ENCODE data around the gene SCFD2.

The SCFD2 gene

DNA sequence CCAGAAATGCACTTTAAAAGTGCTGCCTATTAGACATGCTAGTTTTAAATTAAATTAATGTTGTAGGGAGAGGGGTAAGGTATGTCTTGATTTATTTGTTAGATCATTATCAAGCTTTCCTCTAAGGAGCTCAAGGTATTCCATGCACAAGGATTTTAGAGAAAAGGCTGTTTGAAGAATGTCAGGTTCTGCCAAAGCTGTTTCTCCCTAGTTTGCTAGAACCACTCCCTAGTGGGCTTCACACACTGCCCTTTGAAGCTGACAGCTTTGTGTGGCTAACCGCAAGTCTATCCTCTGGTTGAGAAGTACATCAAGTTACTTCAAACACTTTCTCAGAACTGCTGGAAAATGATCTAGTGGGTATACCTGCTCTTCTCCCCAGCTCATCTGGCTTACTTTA, 471.4 kb downstream of the SCFD2 start:
- DNase-seq (ENCODE audit: low read depth in 1 of 2, low spot score in 1 of 2) = no peak

GRCh38 chr4:52892880-52893279, 473.0 kb downstream of the SCFD2 start:
- DNase-seq (ENCODE audit: low read depth in 1 of 2, low spot score in 1 of 2) = no peak

GRCh38 chr4:52891743-52892142, 474.1 kb downstream of the SCFD2 start:
- no peak for DNase-seq (ENCODE audit: low read depth in 1 of 2, low spot score in 1 of 2)

GRCh38 chr4:52890521-52890791, 475.4 kb downstream of the SCFD2 start:
- DNase-seq (ENCODE audit: low read depth in 1 of 2, low spot score in 1 of 2) = no peak

DNA sequence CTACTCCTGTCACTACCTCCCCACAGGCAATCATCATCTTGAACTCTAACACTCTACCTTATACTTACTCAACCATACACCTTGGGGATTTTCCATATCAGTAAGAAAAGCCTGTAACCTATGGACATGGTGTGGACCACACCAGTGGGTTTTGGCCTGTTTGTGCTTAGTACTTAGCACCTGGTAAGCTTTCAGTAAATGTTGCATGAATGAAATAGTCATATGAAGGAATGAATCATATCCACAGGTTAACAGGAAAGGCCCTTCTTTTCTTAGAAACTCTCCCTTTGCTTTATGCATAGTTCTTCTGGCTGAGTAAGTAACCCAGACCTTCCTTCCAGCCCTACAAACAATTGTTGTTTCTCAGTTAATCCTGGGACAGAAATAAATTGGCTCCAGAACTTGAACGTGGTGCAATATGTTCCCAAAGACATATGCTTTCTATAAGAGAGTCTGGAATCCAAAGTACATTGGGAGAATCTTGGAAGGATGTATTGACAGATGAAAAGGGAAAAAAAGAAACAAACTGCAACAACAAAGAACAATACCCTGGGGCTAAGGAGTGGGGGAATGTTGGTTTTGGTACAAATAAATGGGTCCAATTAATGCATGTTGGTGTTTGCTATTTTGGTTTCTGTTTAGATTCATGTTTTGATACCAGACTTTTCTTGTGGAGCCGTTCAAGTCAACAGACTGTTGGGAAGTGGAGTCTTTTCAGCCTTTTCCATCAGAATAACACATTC, 475.9 kb downstream of the SCFD2 start:
- DNase-seq (ENCODE audit: low read depth in 1 of 2, low spot score in 1 of 2) = no peak

- no peak for DNase-seq (ENCODE audit: low read depth in 1 of 2, low spot score in 1 of 2)
Measured at GRCh38 chr4:52889354-52889753, 476.5 kb downstream of the SCFD2 start.

DNA sequence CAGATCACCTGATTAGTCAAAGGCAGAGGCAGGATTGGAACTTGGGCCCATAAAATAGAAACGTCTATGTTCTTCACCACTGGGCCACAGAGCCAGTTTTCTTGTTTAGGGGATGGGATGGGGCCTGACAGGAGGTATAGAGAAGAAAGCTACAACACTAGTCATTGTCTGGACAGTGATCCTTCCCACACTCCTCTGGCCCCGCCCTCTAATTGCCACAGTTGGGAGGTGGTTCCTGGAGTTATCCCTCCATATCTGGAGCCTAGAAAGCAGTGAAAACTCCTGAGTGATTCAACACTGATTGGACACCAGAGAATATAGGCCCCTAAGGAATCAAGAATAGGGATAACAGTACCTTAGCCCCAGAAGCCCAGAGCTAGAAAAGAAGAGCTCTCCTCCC, 480.9 kb downstream of the SCFD2 start:
- DNase-seq (ENCODE audit: low read depth in 1 of 2, low spot score in 1 of 2) = no peak

- no peak for DNase-seq (ENCODE audit: low read depth in 1 of 2, low spot score in 1 of 2)
Measured at GRCh38 chr4:52883707-52884669, 481.9 kb downstream of the SCFD2 start.

DNA sequence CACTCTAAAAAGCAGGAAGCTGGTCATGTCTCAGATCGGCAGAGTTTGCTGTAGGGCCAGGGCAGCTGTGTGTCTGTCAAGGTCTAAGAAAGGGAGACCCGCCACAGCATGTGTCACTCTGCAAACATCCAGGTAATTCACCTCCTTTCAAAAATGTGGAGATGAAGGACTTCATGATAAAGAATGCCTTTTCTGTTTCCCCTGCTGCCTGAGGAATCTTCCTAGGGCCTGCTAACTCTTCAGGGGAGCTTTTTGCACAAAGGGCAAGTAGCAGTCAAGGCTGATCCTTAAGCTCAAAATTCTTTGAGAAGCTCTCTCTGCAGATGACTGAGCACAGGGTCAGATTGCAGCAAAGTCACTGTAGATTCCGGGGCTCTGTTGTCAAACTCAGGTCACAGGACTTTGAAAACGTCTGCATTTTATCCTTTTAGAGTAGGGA, 482.7 kb downstream of the SCFD2 start:
- no peak for DNase-seq (ENCODE audit: low read depth in 1 of 2, low spot score in 1 of 2)

DNA sequence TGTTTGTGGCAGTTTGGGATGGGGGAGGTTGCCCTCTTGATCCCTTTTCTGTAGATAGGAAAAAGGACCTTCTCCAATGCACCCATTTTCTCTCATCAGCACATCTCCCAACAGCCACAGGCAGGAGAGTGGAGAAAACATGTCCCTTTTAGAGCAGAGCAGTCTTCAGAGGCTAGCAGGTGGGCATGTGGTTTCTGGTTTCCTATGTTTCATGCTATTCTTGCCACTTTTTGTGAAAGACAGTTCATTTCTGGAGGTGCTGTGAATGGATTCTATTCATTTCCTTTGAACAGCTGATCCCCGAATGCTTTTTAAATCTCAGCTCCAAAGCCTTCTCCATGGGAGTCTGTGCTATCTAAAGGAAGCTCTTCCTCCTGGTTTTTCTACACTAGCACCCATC, 484.9 kb downstream of the SCFD2 start:
- no peak for DNase-seq (ENCODE audit: low read depth in 1 of 2, low spot score in 1 of 2)

DNA sequence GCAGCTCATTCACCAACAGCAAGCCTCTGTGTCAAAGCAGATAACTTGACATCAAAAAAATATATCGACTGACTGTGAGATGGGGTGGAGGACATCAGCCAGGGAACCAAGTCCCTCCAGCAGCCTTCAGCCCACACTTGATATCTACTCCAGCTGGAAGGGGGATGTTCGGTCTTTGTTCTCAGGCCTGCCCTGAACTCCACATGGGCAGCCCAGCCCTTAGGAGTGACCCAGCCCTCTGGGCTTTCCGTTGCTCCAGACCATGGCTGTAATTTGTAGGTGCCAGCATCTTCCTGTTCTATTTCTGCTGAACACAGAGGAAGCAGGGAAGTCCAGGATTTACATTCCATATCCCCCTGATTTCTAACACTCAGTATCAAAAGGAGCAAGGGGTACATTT, 486.4 kb downstream of the SCFD2 start:
- no peak for DNase-seq (ENCODE audit: low read depth in 1 of 2, low spot score in 1 of 2)

GRCh38 chr4:52877694-52878093, 488.2 kb downstream of the SCFD2 start:
- DNase-seq (ENCODE audit: low read depth in 1 of 2, low spot score in 1 of 2) = no peak

DNA sequence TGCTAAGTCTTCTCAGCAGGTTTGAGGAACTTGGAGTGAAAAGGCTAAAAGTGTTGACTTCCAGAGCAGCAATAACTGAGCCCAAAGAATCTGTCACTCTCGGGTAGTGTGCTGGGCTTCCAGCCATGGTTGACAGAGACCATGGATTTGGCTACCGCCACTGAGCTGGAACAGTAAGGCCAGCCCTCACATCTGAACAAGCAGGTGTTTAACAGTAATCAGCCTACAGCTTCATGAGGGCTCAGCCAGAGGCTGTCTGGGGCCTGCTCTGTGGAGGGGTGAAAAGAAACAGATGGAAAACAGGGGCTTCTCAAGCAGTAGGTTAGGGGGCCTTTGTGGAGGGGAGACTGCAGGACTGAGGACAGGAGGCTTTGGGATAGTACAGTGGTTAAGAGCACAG, 488.8 kb downstream of the SCFD2 start:
- DNase-seq (ENCODE audit: low read depth in 1 of 2, low spot score in 1 of 2) = no peak

DNA sequence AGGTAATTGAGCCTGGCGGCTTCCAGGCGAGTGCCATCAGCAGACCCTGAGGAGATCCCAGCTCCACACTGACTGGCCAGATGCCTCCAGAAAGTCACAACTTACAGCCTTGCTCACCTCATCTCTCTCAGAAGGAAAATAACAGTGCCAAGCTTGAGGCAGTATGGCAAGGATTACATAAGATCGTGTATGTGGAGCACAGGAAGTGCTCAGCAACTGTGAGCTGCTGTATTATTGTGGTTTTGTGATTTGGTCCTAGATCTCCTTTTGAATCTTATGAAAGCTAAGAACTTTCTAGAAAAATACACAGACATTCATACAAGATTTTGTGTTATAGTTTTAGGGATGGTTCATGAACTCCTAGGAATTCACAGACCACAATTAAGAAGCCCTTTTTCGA, 489.8 kb downstream of the SCFD2 start:
- DNase-seq (ENCODE audit: low read depth in 1 of 2, low spot score in 1 of 2) = no peak

DNA sequence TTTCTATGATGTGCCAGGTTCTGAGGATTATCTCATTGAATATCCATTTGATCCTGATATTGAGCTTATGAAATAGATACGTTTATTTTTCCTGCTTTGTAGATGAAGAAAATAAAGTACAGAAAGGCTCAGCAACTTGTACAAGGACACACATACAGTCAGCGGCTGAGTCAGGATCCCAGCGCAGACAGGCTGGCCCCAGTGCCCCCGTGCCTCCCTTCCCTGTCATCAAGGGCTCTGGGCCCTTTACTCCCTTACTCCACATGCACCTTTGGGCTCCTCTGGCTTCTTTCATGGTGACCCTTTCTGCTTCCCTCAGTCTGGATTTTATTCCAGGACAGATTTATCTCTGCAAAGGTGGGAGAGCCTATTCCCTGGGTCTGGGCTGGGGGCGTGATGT, 490.9 kb downstream of the SCFD2 start:
- DNase-seq (ENCODE audit: low read depth in 1 of 2, low spot score in 1 of 2) = no peak

- DNase-seq (ENCODE audit: low read depth in 1 of 2, low spot score in 1 of 2) = no peak
Measured at GRCh38 chr4:52873861-52874343, 492.0 kb downstream of the SCFD2 start.

- no peak for DNase-seq (ENCODE audit: low read depth in 1 of 2, low spot score in 1 of 2)
Measured at GRCh38 chr4:52873191-52873590, 492.7 kb downstream of the SCFD2 start.

- no peak for DNase-seq (ENCODE audit: low read depth in 1 of 2, low spot score in 1 of 2)
Measured at GRCh38 chr4:52870225-52870624, 495.6 kb downstream of the SCFD2 start.

DNA sequence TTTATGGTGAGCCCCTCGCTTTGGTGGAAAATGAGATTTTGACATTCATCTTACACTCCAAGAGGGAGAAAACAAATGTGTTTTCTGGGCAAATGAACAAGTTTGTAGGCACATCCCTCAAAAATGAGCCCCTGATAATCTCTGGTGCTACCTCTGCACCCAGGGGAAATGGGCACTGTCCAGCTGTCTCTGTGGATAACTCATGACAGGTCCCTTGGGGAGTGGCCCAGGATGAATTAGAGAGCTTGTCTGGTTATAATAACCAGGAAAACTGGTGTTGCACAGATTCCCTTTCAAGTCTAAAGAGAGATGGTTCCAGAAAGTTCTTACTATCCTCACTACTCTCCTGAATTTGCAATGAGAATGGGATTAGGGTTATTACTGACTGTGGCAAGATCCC, 496.2 kb downstream of the SCFD2 start:
- DNase-seq (ENCODE audit: low read depth in 1 of 2, low spot score in 1 of 2) = no peak

GRCh38 chr4:52869196-52869595, 496.7 kb downstream of the SCFD2 start:
- no peak for DNase-seq (ENCODE audit: low read depth in 1 of 2, low spot score in 1 of 2)

DNA sequence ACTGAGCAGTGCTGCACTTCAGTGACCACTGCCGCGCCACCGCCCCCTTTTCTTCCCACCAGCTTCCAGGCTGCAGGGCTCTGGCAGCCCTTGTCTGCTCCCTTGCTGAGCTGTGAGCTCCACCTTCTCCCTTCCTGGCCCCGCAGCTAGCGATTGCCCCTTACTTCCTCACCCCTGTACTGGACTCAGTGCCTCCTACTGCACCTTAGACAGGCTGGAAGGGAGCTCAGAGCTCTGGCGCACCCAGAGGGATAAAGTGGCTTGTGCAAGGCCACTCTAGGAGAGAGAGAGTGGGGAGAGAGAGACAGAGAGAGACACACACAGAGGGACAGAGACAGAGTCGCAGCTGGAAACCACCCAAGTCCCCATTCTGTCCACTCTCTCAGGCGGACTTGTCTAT, 497.7 kb downstream of the SCFD2 start:
- no peak for DNase-seq (ENCODE audit: low read depth in 1 of 2, low spot score in 1 of 2)

- DNase-seq (ENCODE audit: low read depth in 1 of 2, low spot score in 1 of 2) = no peak
Measured at GRCh38 chr4:52867163-52867562, 498.7 kb downstream of the SCFD2 start.

All from activated CD4-positive, alpha-beta T cell treated with anti-CD3 and anti-CD28 coated beads, Interleukin-2, amount 50 U/mL, for 24 hours (primary cell).